NCI-H2171 treated with DMSO at 0.1 percent for 48 hours (cell line): ENCODE results near the gene DOP1A.
A peak's percentile ranks its signal among the peaks of the same experiment; 100 is the strongest.

Experiments used
- DNase-seq: peaks from one replicate; lab custom pipeline; 2025; lab: John Stamatoyannopoulos, UW

DOP1A gene, protein sequence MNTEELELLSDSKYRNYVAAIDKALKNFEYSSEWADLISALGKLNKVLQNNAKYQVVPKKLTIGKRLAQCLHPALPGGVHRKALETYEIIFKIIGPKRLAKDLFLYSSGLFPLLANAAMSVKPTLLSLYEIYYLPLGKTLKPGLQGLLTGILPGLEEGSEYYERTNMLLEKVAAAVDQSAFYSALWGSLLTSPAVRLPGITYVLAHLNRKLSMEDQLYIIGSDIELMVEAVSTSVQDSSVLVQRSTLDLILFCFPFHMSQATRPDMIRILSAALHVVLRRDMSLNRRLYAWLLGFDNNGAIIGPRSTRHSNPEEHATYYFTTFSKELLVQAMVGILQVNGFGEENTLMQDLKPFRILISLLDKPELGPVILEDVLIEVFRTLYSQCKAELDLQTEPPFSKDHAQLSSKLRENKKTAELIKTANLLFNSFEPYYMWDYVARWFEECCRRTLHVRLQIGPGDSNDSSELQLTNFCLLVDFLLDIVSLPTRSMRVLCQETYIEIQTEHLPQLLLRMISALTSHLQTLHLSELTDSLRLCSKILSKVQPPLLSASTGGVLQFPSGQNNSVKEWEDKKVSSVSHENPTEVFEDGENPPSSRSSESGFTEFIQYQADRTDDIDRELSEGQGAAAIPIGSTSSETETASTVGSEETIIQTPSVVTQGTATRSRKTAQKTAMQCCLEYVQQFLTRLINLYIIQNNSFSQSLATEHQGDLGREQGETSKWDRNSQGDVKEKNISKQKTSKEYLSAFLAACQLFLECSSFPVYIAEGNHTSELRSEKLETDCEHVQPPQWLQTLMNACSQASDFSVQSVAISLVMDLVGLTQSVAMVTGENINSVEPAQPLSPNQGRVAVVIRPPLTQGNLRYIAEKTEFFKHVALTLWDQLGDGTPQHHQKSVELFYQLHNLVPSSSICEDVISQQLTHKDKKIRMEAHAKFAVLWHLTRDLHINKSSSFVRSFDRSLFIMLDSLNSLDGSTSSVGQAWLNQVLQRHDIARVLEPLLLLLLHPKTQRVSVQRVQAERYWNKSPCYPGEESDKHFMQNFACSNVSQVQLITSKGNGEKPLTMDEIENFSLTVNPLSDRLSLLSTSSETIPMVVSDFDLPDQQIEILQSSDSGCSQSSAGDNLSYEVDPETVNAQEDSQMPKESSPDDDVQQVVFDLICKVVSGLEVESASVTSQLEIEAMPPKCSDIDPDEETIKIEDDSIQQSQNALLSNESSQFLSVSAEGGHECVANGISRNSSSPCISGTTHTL (N-terminal part only)

DNA sequence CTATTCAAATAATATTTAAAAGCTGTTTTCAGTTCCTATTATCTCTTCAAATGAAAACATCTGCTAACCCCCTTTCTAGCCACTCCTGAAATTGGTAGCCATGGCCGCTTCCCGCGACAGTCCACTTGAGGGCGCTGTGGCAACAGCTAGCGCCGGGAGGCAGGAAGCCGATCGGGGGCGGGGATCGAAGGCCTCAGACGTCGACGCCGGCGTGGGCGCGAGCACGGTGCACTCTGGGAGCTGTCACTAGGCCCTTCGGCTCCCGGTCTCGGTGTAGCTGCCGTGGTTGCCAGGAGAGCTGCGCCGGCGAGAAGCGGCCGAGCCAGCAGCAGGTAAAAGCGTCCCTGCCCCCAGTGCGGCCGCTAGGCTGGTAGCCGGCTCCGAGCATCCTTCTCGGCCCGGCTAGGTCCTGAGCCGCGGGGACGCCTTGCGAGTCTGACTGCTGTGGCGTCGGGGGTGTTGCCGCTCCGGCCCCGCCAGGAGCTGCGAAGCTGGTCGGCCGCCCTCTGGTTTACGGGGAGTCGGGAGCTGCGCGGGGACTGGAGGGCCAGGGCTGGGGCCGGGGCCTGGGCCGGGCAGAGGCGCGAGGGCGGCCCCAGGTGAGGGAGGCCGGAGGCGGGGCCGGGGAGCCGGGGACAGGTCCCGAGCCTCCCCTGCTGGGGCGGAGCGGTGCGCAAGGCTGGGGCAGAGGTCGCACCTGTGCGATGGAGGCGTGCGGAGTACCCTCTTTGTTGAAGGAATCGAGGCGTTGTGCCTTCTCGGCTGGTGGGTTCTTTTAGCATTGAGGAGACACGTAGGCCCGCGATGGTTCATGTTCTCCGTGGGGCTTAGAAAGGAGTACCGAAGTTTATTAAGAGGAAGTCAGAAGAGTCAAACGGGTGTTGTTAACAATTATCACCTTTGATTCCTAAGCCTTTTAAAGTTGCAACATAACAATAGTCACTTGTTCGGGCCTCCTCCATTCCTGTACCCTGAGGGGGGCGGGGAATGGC lies at the start of gene DOP1A:
TSS of gene DOP1A (plus strand) at position 224 of the 992 bp plus-strand sequence. CDS start 29,307 bp downstream, outside the sequence.
- peak; percentile 96 for DNase-seq

DNA sequence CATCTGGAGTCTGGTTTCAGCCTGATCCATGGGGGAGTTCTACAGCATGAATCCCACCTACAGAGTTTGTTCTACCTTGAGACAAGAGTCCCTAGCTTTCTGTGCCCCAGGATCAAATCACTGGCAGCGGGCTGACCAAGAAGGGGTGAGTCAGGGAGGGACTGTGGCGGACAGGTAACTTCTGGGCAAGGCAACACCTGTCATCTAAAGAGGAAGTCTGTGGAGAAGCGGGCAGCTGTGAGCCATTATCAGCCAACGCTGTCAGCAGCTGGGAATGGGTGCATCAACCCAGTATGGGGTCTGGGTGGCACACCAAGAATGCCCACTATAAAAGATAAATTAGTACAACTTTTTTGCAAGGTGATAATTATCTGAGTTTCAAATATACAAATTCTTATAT lies 47.7 kb upstream of the DOP1A start:
- no peak for DNase-seq

DNA sequence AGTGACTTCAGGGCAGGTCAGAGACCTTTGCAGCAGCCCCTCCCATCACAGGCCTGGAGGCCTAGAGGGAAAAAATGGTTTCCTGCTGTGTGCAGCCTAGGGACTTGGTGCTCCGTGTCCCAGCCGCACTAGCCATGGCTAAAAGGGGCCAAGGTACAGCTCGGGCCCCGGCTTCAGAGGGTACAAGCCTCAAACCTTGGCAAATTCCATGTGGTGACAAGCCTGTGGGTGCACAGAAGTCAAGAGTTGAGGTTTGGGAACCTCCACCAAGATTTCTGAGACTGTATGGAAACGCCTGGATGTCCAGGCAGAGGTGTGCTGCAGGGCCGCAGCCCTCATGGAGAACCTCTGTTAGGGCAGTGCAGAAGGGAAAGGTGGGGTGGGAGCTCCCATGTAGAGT lies 35.8 kb upstream of the DOP1A start:
- no peak for DNase-seq

DNA sequence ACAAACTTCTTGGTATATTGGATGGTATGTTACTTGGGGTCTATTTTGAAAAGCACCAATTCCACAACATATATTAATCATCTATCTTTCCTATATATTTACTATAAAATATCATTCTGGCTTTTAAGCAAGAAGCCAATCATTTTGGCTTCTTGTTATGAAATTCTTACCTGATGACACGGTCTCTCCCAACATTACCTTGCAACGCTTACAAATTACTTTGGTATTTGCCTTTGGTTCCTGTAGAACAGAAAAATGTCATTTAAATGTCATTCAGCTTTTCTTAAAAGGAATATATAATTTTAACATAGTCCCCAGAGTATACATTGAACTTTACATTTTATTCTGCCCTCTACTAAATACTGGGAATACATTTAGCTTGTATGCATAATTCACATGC lies 29.2 kb upstream of the DOP1A start:
- DNase-seq, result no peak

DNA sequence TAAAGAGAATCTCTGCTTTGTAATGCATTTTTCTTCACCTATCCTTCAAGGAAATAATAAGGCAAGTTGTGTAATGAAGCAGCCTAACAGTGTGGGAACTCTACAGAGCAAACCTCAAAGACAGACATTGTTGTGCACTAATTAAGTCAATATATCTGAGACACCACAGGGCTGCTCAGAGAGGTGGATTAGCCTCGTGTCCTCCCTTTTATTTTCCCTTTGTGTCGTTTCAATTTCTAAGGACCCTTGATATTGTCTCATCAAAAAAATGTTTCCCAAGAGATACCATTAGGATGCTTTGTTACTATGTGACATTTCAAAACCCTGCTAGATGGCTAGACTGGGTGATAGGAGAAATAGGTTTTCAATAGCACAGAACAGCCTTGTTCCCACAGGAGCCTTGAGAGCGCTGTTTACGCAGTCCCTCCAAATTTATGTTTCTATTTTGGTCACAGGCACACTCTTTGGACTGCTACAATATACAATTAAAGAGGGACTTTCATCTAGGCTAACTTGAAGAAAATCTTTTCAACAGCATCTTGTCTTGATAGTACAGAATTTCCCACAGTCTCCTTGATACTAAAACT lies 24.9 kb upstream of the DOP1A start:
- DNase-seq, result no peak

DNA sequence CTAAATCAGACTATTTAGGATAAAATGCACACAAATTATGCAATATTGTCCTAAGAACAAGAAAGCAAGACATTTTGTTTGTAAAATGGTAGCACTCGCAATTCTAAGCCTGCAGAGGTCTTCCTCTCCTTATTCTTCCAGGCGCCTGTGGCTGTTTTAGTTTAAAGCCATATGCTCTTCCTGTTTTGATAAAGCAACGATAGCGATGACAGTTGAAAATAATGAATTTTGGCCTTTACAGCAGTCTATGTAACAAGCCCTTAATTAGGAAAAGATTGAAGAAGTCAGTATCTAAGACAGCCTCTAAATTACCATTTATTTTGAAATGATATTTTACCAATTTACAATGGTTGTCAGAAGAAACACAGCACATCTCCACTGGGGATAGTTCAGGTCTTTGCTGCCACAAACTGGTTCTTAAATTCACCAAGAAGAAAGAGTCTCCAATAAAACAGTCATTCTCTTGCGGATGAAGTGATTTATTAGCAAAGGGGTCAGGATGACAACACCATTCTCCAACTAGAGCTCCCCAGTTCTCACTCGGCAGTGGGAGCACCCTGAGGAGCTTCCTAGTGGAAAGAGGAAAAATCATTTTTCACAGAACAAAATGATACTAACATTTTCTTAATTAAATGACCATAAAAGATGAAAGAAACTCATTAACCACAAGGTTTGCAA lies 23.2 kb upstream of the DOP1A start:
- no peak for DNase-seq

DNA sequence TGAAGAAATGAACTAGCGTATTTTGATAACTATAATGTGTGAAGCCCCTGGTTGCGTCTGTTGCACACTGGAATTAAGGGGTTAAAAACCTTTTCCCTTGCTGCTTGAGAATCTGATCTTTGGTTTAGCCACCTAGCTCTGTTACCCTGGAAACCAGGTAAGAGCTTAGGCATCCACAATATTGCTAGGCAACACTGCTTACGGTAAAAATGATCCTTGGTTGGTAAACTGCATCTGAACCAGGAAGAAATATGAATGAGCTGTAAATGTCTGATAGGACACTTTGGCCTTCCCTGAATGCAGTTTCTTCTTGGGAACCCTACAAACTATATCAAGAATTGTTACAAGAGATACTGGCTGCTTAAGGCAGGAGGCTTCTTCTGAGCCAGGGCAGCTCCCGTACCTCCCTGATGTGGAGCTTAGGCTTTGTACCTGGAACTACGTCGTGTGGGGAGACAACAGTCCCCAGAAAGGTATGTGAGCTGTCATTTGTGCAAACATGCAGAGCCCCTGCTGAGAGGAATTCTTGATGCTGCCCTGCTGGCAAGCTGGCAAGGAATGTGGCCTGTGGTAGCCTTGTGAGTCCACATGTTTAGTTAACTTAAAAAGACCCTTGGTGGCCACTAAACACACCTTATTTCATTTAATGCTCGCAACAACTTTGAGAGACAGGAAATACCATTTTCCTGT lies 20.3 kb upstream of the DOP1A start:
- no peak for DNase-seq

DNA sequence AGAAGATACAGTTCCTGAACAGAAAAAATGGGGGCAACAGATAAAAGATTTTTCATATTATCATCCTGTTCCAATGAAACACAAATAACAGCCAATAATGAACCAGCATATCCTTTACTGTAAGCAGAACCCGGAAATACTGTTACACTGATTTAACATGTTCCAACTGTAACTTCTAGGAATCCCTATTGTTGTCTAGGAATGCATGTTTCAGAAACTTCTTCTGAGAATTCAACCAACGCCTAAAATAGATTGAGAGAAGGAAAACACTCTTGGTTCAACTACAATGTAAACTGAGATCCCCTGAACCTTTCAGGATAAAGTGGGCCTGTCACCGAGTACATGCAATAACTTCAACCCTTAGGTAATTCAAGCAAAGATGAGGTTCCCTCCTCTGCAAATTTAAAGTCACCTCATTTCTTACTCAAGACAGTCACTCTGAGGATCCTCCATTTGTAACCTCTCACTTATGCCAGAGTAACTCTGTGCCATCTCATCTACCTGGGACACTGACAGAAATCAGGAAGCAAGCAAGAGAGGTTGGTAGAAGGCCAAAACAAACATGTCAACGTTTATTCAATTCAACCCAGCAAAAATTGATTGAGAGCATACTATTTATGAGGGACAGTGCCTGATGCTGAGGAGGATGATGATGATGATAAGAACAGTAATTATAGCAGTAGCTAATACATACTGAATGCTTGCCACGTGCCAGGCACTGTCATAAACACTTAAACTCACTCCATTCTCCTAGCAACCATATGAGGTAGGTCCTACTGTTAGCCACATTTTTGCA lies 15.9 kb upstream of the DOP1A start:
- DNase-seq, result no peak

DNA sequence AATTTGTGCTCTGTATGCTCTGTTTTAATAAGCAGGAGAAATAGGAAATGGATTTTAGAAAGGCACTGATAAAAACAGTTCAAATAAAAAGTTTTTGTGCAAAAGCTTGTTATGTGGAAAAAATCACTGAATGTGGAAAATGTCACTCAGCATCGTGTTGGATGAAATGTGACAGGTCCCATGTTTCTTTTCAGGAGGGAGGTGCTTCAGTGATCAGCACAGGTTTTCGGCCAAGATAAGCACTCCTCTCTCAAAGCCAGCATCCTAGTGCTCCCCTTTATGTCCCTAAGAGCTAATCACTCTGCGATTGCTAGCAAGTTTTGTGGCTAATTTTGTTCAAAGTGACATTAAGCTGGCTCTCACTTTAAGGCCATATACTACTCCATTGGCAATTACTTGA lies 13.8 kb upstream of the DOP1A start:
- DNase-seq, result no peak

DNA sequence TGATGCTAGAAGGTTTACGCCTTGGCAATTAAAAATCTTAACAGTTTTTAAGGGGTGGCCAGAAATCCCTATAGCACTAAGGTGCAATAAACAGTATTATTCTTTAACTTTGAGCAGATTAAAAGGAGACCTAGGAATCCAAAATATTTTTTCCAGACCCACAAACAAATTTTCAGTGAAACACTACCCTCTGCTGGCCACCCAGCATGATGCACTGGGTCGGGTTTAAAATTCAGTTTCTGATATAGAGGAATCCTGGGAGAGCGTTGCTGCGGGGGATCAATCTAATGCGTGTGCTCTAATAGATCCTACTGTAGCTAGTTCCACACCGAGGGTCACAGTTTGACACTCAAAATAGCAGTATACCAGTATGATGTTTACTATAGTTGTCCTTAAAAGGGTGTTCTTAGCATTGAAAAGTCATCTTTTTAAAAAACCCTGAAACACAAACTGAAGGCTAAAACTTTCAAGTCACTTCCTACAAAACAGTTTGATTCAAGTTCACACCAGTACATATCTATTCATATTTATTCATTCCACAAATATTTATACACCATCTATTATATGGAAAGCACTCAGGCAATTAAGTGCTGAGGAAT lies 12.0 kb upstream of the DOP1A start:
- DNase-seq, result peak; percentile 51

DNA sequence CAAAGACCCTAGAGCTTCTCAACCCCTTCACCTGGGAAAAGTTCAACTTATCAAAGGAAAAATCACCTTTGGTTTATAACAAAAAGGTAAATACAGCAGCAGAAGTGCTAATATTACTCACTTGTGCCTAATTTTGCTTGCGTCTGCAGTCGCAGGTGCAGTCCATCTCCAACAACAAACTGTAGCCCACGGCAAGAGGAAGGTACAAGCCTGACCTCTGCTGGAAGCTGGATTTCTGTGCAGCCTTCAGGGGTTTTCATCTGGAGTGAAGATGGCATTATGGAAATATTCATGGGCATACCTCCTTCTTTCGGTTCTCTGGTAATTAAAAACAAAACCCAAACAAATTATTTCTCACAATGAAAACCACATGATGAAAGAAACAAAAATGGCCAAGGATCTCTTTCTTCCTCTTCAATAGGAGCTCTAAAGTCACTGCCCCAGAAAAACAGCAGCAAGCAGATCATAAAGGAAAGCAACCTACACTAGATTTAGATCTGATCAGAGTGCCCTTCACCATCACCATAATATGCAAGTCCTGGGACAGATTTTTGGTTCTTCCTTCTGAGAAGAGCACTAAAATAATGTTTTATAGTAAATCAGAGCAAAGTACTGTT lies 9.7 kb upstream of the DOP1A start:
- peak; percentile 33 for DNase-seq

DNA sequence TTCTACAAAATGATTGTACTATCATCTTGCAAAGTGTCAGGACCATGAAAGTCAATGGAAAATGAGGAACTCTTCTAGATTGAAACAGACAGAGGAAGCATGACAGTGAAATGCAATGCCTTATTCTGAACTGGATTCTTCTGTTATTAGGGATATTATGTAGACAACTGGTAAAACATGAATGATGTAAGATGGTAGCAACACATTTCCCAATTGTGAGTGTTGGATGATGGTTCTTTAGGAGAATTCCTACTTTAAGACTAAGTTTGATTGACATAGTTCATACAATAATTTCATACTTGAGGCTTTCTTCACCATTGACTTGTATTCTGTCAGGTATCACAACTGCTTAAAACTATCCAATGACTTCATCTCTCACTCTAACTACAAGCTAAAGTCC lies 6.3 kb upstream of the DOP1A start:
- no peak for DNase-seq

DNA sequence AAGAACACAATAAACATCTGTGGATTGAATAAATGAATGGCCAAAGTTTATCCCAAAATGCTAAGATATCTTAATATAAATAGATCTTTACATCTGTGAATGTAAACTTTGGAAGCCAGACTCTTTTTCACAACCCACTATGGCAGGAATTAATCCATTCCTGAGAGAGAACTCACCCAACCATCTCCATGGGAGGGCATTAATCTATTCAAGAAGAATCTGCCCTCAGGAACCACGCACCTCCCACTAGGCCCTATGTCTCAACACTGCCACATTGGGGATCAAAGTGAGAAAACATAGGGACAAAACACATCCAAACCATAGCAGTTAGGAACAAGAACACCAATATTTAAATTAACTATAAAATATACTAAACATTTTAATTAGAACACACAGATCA lies 5.2 kb upstream of the DOP1A start:
- DNase-seq, result no peak

DNA sequence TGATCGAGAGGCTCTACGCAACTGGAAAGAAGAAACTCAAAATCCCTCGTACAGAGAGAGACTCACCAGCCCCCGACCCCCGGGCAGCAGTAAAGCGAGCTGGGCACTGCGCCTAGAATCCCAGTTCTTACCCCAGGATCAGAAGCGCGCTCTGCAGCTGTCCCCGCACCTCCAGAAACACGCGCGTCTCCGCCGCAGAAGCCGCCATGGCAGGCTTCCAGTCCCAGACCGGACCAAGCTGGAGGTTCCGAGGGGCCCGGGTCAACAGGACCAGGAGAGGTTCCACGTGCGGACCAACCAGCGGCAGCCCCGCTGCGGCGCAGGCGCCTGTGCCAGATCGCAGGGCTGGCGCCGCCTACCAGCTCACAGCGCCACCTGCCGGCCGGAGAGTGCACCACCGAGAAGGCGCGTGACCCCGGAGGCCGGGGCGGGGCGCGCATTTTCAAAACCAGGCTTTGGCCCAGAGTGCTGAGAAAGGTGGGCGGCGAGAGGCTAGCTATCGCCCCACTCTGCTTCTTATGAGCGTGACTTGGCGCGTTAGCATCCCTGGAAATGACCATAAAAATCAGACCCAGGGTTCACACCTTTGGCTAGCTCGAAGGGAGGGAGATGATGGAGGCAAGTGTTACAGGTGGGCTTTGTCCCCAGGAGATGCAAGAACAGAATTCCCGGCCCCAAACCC lies 1.8 kb upstream of the DOP1A start, which contains the start of gene UBE3D:
TSS of gene UBE3D (minus strand) at position 331 of the 682 bp plus-strand sequence. CDS start at position 208, 123 bp downstream.
- peak; percentile 84 for DNase-seq

DNA sequence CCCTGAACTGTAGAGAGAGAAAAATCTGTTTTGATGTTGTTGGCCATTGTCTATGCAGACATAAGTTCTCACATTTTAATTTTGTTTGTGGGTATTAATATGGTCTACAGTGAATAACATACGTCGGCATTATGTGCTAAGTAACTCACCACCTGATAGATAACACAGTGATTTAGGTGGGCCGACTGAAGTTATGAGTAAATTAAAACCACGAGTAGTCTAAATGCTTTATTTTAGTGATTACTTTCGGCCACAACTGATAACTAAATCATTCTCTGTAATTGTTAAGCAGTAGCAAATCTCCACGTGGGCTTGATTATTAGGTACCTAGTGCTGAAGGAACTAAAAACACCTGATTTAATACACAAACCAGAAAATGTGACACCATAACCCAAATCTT lies 1.1 kb downstream of the DOP1A start:
- DNase-seq, result no peak

DNA sequence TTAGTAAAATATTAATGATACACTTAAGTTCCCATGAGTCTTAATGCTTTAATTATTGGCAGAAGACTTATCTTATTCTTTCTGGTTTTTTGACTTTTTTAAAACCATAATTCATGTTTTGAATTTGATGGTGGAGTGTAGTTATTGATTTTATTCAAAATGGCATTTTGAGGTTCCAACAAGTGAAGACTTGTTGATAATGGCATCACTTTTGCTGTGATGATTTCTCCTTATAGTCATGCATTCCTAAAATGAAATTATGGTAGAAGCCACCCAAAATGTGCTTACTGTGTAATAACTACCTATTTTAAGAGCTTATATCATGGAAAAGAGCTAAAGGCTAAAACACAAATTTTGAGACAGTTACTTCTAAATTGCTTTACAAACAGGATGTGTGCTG lies 2.2 kb downstream of the DOP1A start:
- no peak for DNase-seq

DNA sequence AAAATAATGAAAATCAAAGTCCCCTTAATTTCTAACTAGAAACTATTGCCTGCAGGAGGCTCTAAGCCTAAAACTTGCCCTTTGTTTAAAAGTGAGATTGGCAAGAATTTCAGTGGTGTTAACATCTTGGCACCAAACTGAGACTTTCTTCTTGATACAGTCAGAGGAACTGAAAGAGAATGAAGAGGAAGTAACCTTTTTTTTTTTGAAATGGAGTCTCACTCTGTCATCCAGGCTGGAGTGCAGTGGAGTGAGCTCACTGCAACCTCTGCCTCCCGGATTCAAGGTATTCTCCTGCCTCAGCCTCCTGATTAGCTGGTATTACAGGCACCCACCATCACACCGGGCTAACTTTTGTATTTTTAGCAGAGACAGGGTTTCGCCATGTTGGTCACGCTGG lies 3.6 kb downstream of the DOP1A start:
- no peak for DNase-seq
